Osteocyte (in vitro differentiated cells): ENCODE data around the gene AHNAK. TPM values are rescaled to one million over a fixed set of nuclear protein-coding genes. Genes with fewer than 3 reads are reported as not detected.

ENCODE experiments used
- DNase-seq: peaks from one replicate; pipeline ENCODE4 v3.0.0; 2021; ENCODE audit warnings: mixed read lengths; ENCODE audit not compliant: unreplicated experiment; ENCODE audit errors: extremely low spot score
- H3K27ac Mint-ChIP-seq: one replicate; pipeline ENCODE4 v1.8.0; 2021; ENCODE audit warnings: mild to moderate bottlenecking, mixed read lengths; ENCODE audit not compliant: unreplicated experiment
- H3K27me3 Mint-ChIP-seq: one replicate; pipeline ENCODE4 v1.8.0; 2021; ENCODE audit warnings: mixed read lengths; ENCODE audit not compliant: unreplicated experiment
- H3K36me3 Mint-ChIP-seq: one replicate; pipeline ENCODE4 v1.8.0; 2021; ENCODE audit warnings: mixed read lengths; ENCODE audit not compliant: unreplicated experiment
- H3K4me1 Mint-ChIP-seq: one replicate; pipeline ENCODE4 v1.8.0; 2021; ENCODE audit warnings: mixed read lengths; ENCODE audit not compliant: unreplicated experiment
- H3K4me3 Mint-ChIP-seq: one replicate; pipeline ENCODE4 v1.8.0; 2021; ENCODE audit warnings: mild to moderate bottlenecking, moderate library complexity, mixed read lengths; ENCODE audit not compliant: unreplicated experiment
- H3K9me3 Mint-ChIP-seq: one replicate; pipeline ENCODE4 v1.8.0; 2021; ENCODE audit warnings: mixed read lengths; ENCODE audit not compliant: unreplicated experiment
- total RNA-seq: library from RNA; stranded (reverse); gene quantifications from 2 replicates; pipeline ENCODE4 v1.2.1, GENCODE V29; 2021
- TF ChIP-seq, protein P1 (sequence below): fragments of 200-600 bp; sonication (generic); IDR thresholded peaks from 2 replicates; pipeline ENCODE4 v1.5.0; 2021; ENCODE audit warnings: antibody characterized with exemption, mild to moderate bottlenecking, moderate library complexity

AHNAK gene
- total RNA-seq, 1 donor from 2014 or later: 462 TPM

DNA sequence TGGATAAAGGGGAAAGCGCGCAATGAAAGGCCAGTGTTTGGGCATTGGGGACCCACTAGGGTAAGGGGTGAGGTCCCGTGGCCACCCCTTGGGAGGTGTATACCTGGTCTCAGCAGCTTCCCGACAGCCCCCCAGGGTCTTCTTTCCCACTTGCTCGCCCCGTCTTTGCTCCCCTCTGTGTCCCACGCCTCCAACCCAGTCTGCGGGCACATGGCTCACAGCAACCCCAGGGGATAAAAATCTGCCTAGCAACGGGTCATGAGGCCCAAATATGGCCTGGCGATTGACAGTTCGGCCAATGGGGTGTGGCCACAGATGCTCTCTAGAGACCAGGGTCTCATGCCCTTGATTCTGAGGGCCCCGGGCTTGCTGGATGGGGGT is 41.6 kb downstream of the AHNAK start:
- Mint-ChIP-seq H3K9me3 (no peaks in the 10 kb centered on the region), H3K27ac (no peak overlapping the region), H3K4me3 (no peak overlapping the region), H3K27me3 (no peaks in the 10 kb centered on the region), H3K4me1 (peaks cover 47% of the 10 kb centered on the region), H3K36me3 (no peaks in the 10 kb centered on the region)
- TF ChIP-seq, protein P1, sequence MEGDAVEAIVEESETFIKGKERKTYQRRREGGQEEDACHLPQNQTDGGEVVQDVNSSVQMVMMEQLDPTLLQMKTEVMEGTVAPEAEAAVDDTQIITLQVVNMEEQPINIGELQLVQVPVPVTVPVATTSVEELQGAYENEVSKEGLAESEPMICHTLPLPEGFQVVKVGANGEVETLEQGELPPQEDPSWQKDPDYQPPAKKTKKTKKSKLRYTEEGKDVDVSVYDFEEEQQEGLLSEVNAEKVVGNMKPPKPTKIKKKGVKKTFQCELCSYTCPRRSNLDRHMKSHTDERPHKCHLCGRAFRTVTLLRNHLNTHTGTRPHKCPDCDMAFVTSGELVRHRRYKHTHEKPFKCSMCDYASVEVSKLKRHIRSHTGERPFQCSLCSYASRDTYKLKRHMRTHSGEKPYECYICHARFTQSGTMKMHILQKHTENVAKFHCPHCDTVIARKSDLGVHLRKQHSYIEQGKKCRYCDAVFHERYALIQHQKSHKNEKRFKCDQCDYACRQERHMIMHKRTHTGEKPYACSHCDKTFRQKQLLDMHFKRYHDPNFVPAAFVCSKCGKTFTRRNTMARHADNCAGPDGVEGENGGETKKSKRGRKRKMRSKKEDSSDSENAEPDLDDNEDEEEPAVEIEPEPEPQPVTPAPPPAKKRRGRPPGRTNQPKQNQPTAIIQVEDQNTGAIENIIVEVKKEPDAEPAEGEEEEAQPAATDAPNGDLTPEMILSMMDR: no peak
- no peak for DNase-seq

DNA sequence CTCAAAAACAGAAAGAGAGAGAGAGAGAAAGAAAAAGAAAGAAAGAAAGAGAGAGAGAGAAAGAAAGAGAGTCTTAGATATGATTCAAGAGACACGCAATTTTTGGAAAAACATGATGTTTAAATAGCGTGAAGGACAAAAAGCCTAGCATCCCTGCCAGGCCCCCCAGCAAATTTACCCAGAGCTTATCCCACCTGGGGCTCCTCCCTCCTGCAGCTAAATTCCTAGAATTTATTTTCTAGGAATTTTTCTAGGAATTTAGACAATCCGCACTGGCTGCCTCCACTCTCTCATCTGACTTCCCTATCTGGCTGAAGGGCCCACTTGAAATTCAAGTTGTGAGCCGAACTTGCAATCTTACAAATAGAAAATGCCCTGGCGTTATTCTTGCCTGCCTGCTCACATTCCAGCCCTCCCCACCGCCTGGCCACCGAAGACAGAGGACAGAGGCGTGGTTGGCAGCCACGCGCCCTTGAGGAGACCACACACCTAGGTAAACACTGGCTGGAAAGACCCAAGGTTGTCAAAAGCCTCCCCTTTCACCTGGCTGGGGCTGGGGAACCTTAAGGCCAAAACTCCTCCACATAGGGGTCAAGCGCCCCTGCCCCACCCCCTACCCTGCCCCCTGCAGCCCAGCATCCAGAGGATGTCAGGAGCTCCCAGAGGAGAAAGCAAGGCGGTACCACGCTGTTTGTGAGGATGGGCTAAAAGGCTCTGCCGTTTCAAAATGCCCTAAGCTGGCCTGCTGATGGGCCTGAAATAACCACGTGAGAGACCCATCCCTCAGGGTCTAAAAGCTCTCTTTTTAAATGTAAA is 42.2 kb downstream of the AHNAK start:
- H3K27me3 Mint-ChIP-seq: no peaks in the 10 kb centered on the region
- H3K27ac Mint-ChIP-seq: no peak overlapping the region
- no peak for DNase-seq
- H3K36me3 Mint-ChIP-seq: no peaks in the 10 kb centered on the region
- H3K4me3 Mint-ChIP-seq: no peak overlapping the region
- no peaks in the 10 kb centered on the region for H3K9me3 Mint-ChIP-seq
- TF ChIP-seq, protein P1: no peak
- H3K4me1 Mint-ChIP-seq: peaks cover 48% of the 10 kb centered on the region

DNA sequence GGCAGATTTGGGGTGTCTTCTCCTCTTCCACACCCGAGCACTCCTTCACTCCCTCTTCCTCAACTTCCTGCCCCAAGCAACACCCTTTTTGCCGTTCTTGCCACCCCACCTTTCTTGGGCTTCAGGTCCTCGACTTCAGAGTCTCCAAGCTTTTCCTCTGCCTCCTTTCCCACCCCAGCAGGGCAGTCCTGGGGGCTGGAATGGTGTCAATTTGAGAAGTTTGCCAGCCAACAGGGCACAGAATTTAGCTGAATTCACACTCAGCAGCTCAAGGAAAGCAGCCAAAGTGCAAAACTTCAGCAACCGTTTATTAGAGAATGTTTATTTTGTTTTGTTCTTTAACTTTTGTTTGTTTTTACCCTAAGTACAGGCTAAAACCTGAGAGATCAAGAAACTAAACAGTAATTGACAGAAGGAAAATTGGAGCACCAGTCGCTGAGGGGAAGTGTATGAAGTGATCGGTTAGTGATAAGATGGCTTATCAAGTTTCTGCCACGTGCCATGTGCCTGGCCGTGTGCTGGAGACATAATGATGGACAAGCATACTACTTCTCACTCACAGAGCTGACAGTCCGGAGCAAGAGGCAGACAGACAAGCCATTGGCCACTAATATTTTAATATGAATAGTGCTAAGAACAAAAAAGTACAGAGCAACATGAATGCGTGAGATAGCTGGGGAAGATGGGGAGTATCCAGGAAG is 44.4 kb downstream of the AHNAK start:
- Mint-ChIP-seq H3K4me1 (peaks cover 34% of the 10 kb centered on the region), H3K27me3 (no peaks in the 10 kb centered on the region), H3K27ac (peak overlapping the region; percentile 8), H3K4me3 (no peak overlapping the region), H3K36me3 (no peaks in the 10 kb centered on the region), H3K9me3 (no peaks in the 10 kb centered on the region)
- TF ChIP-seq, protein P1: no peak
- no peak for DNase-seq

DNA sequence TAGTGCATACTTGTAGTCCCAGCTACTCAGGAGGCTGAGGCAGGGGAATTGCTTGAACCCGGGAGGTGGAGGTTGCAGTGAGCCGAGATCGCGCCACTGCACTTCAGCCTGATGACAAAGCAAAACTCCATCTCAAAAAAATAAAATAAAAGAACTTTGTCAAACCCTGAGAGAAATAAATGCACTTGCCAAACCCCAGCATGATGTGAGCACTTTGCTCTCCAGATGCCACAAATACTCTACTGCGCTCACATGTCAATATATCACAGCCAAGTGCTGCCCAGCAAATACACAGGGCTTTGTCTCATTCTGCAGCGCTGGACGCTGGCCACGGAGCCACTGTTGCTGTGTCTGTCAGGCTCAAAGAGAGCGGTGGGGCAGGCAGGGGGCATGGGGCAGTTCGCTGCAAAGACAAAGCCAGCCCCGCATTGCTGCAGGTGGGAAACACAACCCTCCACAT is 45.1 kb downstream of the AHNAK start:
- H3K4me3 Mint-ChIP-seq: no peak overlapping the region
- DNase-seq: no peak
- no peak overlapping the region for H3K27ac Mint-ChIP-seq
- H3K9me3 Mint-ChIP-seq: no peaks in the 10 kb centered on the region
- no peaks in the 10 kb centered on the region for H3K36me3 Mint-ChIP-seq
- no peaks in the 10 kb centered on the region for H3K27me3 Mint-ChIP-seq
- H3K4me1 Mint-ChIP-seq: peaks cover 31% of the 10 kb centered on the region
- TF ChIP-seq, protein P1: no peak

DNA sequence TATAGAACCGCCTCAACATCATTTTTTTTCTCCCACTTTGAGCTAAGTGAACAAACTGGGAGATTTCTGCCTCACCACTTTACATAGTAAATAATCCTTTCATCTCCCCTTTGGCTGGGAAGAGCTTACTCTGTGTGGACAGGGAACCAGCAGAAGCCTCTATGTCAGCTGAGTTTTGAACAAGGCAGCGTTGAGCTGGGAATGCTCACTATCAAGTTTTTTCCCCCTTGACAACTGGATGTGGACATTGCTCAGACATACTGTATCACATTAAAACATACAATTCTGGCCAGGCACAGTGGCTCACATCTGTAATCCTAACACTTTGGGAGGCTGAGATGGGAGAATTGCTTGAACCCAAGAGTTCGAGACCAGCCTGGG is 46.0 kb downstream of the AHNAK start:
- H3K4me1 Mint-ChIP-seq: peaks cover 27% of the 10 kb centered on the region
- H3K27me3 Mint-ChIP-seq: no peaks in the 10 kb centered on the region
- H3K4me3 Mint-ChIP-seq: no peak overlapping the region
- no peaks in the 10 kb centered on the region for H3K9me3 Mint-ChIP-seq
- H3K36me3 Mint-ChIP-seq: no peaks in the 10 kb centered on the region
- no peak overlapping the region for H3K27ac Mint-ChIP-seq
- no peak for DNase-seq
- TF ChIP-seq, protein P1: no peak
